Smooth muscle cell of trachea (primary cell): ENCODE data around the gene RSL24D1. TPM values are rescaled to one million over a fixed set of nuclear protein-coding genes. Genes with fewer than 3 reads are reported as not detected.

Experiments
- total RNA-seq: library from RNA; depleted of rRNA; stranded (reverse); fragments of >200 nt; gene quantifications from 2 replicates; pipeline ENCODE4 v1.2.1, GENCODE V29; 2014

The RSL24D1 gene
- total RNA-seq: 63.8 and 91.8 TPM in 2 replicates

DNA sequence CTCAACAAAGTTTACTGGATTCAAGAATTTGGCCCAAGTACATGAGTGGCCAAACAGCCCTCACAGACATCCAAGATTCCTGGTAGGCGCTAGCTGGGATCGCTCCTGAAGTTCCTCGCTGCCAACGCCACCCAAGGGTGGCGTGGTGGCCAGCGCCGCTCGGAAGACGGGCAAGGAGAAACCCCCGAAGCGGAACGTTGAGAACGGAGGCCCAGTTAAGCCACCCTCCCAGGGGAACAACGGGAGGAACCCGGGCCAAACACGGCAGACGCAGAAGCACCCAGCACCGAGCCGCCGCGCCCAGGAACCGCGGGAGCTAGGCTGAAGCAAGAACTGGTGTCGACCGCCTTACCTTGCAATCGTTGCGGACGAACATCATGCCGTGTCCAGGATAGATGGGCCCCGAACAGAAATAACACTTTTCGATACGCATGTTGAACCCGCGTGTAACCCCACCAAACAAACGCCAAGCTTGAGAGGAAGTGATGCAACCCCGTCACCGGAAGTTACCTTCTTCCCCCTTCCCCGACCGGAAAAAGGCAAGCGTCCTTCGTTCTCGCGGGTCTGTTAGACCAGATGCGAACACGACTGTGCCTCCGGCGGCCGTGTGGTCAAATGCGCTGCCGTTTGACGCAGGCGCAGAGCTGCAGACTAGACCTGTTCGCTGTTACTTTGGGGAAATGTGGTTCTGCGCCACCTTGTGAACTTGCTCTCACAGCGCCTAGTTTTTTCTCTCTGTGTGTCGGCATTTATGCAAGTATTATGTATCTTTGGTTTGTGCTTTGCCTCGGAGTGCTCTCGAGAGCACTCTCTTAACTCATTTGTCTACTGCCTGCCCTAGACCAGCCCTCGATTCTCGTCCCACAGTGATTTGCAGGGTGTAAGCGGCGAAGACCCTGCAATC lies at the start of gene RSL24D1:
Gene RSL24D1, minus strand, starts transcription at position 484 of the 904 bp plus-strand sequence. Its CDS starts 51 bp downstream, at position 433.

Other genes with a start within 250 kb of the RSL24D1 start
- gene RAB27A, start 92.9 kb upstream of the RSL24D1 start, total RNA-seq: 12.1 and 22.3 TPM in 2 replicates
- gene PIGBOS1, start 122.2 kb upstream of the RSL24D1 start, total RNA-seq: 4.8 and 11.5 TPM in 2 replicates
- gene PIGB, start 122.3 kb upstream of the RSL24D1 start, total RNA-seq: 15.7 and 18.8 TPM in 2 replicates
- 35.9 and 62.7 TPM in 2 replicates for gene CCPG1, start 211.4 kb upstream of the RSL24D1 start, total RNA-seq
- 1.2 TPM in 2 replicates for gene PIERCE2, start 211.6 kb upstream of the RSL24D1 start, total RNA-seq